OCI-LY7 (cell line): ENCODE results near the gene VWA7. TPM values are rescaled to one million over a fixed set of nuclear protein-coding genes. Genes with fewer than 3 reads are reported as not detected.
"Not testable (repeated sequence)": the region's sequence is repeated elsewhere in the genome, so short reads cannot be mapped to it uniquely, and the experiment has no call there.

Experiments used
- BruUV-seq: library from RNA; stranded (reverse); fragments of 400-500 nt; replicated peaks from 2 replicates; lab custom pipeline; 2021; lab: Mats Ljungman, UMichigan
- CTCF ChIA-PET: fragments of 300-600 bp; sonication (Branson Sonifier 250); formaldehyde crosslinking; loops from one replicate; lab custom pipeline; 2022; ENCODE audit warnings: antibody characterized with exemption; ENCODE audit not compliant: unreplicated experiment; lab: Charles Lee
- POLR2A ChIA-PET: fragments of 300-600 bp; sonication (Branson Sonifier 250); formaldehyde crosslinking; loops from one replicate; lab custom pipeline; 2022; ENCODE audit warnings: antibody characterized with exemption; lab: Charles Lee
- DNase-seq: peaks from one replicate; pipeline ENCODE4 v3.0.0-alpha.2; 2015; ENCODE audit warnings: low spot score
- H2AFZ ChIP-seq: fragments of 200-600 bp; sonication (generic), shearing (Covaris generic); 2 replicates; pipeline ENCODE4 v1.6.1; 2014; ENCODE audit warnings: mild to moderate bottlenecking, antibody characterized with exemption, low read length, moderate library complexity
- H3K27ac ChIP-seq: fragments of 200-600 bp; sonication (generic); 2 replicates; pipeline ENCODE4 v1.5.1; 2014; ENCODE audit warnings: mixed run types, low read depth, mild to moderate bottlenecking, moderate library complexity, low read length, inconsistent platforms; ENCODE audit not compliant: poor library complexity, severe bottlenecking
- H3K36me3 ChIP-seq: fragments of 200-600 bp; sonication (generic); 2 replicates; pipeline ENCODE4 v1.6.1; 2014; ENCODE audit warnings: mild to moderate bottlenecking, antibody characterized with exemption, low read length, moderate library complexity, mixed read lengths; ENCODE audit not compliant: insufficient read depth
- H3K4me1 ChIP-seq: fragments of 200-600 bp; sonication (generic); 2 replicates; pipeline ENCODE4 v1.5.1; 2014; ENCODE audit warnings: mild to moderate bottlenecking, low read length; ENCODE audit not compliant: insufficient read depth, poor library complexity, severe bottlenecking
- H3K4me2 ChIP-seq: fragments of 200-600 bp; sonication (generic); 2 replicates; pipeline ENCODE4 v1.6.1; 2014; ENCODE audit warnings: mild to moderate bottlenecking, low read length
- H3K4me3 ChIP-seq: fragments of 200-600 bp; sonication (generic); 2 replicates; pipeline ENCODE4 v1.5.1; 2014; ENCODE audit warnings: mild to moderate bottlenecking, low read depth, low read length; ENCODE audit not compliant: poor library complexity, severe bottlenecking
- H3K79me2 ChIP-seq: fragments of 200-600 bp; sonication (generic); 2 replicates; pipeline ENCODE4 v1.6.1; 2016; ENCODE audit warnings: low read depth, mild to moderate bottlenecking, low read length, moderate library complexity, mixed read lengths; ENCODE audit not compliant: insufficient read depth
- H3K9me2 ChIP-seq: fragments of 200-600 bp; sonication (generic); 2 replicates; pipeline ENCODE4 v1.6.1; 2016; ENCODE audit warnings: mild to moderate bottlenecking, low read length, mixed read lengths; ENCODE audit not compliant: insufficient read depth
- H3K9me3 ChIP-seq: fragments of 200-600 bp; sonication (generic); 2 replicates; pipeline ENCODE4 v1.6.1; 2014; ENCODE audit warnings: mild to moderate bottlenecking, mixed run types, low read length, mixed read lengths
- H4K20me1 ChIP-seq: fragments of 200-600 bp; sonication (generic); 2 replicates; pipeline ENCODE4 v1.6.1; 2014; ENCODE audit warnings: mild to moderate bottlenecking, antibody characterized with exemption, low read length, moderate library complexity, mixed read lengths; ENCODE audit not compliant: insufficient read depth
- EZH2phosphoT487 ChIP-seq: fragments of 200-600 bp; sonication (generic); IDR thresholded peaks from 2 replicates; pipeline ENCODE4 v1.6.1; 2018; ENCODE audit warnings: low read depth, borderline replicate concordance, mild to moderate bottlenecking, mixed run types, antibody characterized with exemption, low read length, moderate library complexity, mixed read lengths
- intact Hi-C: fragments of 100-400 bp; cut with micrococcal nuclease; formaldehyde crosslinking; loops from one replicate; pipeline ENCODE4 v1.10.0; 2022; ENCODE audit not compliant: unreplicated experiment
- total RNA-seq, 2 experiments: library from RNA; depleted of rRNA in 1 of 2; stranded (reverse); fragments of >200 nt in 1 of 2; shearing (Covaris generic) in 1 of 2; gene quantifications; 2 replicates each; pipeline ENCODE4 v1.2.3, GENCODE V29; 2014 to 2022
- TF ChIP-seq, protein P1 (sequence below): fragments of 200-600 bp; sonication (generic); conservative IDR thresholded peaks from 2 replicates; pipeline ENCODE4 v1.5.1; 2014; ENCODE audit warnings: mild to moderate bottlenecking, antibody characterized with exemption, low read length, moderate library complexity, mixed read lengths

VWA7 gene
- total RNA-seq, 2 experiments from 2014 or later: 2.2 to 6.5 TPM

- no peak for TF ChIP-seq EZH2phosphoT487
- TF ChIP-seq, protein P1, sequence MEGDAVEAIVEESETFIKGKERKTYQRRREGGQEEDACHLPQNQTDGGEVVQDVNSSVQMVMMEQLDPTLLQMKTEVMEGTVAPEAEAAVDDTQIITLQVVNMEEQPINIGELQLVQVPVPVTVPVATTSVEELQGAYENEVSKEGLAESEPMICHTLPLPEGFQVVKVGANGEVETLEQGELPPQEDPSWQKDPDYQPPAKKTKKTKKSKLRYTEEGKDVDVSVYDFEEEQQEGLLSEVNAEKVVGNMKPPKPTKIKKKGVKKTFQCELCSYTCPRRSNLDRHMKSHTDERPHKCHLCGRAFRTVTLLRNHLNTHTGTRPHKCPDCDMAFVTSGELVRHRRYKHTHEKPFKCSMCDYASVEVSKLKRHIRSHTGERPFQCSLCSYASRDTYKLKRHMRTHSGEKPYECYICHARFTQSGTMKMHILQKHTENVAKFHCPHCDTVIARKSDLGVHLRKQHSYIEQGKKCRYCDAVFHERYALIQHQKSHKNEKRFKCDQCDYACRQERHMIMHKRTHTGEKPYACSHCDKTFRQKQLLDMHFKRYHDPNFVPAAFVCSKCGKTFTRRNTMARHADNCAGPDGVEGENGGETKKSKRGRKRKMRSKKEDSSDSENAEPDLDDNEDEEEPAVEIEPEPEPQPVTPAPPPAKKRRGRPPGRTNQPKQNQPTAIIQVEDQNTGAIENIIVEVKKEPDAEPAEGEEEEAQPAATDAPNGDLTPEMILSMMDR: peak; percentile 70
- peak within 1 kb of the TSS; percentile 81 for H3K4me2 ChIP-seq
- BruUV-seq: no TSS peak
- CTCF ChIA-PET: interaction anchor here (0.6 to 1.3 kb wide), 6 partner anchors 9 to 405 kb away, joined by 3 to 4 read pairs (median 3); no protein-coding TSS in a partner anchor
- peaks cover 13% of the 10 kb centered on the region for H3K4me1 ChIP-seq
- peaks cover 22% of the 10 kb centered on the region for H3K36me3 ChIP-seq
- H3K79me2 ChIP-seq: peaks cover 19% of the 10 kb centered on the region
- H3K9me2 ChIP-seq: no peaks in the 10 kb centered on the region
- peak within 1 kb of the TSS; percentile 63 for H3K27ac ChIP-seq
- no peaks in the 10 kb centered on the region for H3K9me3 ChIP-seq
- peak within 1 kb of the TSS; percentile 80 for H2AFZ ChIP-seq
- DNase-seq: peak; percentile 95
- peak within 1 kb of the TSS; percentile 85 for H3K4me3 ChIP-seq
- H4K20me1 ChIP-seq: no peaks in the 10 kb centered on the region
- intact Hi-C loops: no loop called here
- POLR2A ChIA-PET: interaction anchor here (0.6 to 2.3 kb wide), 19 partner anchors 8 to 1149 kb away, joined by 3 to 12 read pairs (median 5); partner anchors contain the start of genes C6orf47, CLIC1, GPANK1 and HSPA1A
These were observed 29.5 kb upstream of the VWA7 start, which contains the start of gene LSM2 for GRCh38 chr6:31806470-31807272. TSS of gene LSM2 (minus strand) at chr6:31806966. CDS start at chr6:31806757, 209 bp downstream.

DNA sequence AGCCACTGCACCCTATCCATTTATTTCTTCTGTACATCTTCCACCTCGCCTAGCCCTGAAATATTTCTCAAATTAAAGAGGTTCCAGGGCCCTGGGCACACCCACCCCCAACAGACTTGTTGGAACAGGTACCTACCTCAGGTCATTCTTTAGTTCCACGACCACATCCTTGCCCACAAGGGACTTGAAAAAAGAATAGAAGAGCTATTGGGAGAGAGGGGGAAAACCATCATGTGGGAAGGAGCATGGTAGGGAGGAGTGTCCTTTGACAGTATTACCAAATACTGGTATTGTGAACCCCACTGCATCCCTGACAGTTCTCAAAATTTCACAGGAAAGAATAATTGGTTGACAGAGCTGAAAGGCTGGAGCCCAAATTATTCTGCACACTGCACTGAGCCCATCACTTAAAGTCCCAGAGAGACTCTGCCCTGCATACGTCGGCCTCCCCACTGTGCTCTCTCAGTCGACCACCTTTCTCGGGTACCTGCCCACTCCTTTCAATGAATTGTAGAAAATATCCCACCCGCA, 28.9 kb upstream of the VWA7 start:
- ChIA-PET CTCF (interaction anchor here (0.6 to 1.3 kb wide), 2 partner anchors 8 to 404 kb away, joined by 3 to 4 read pairs; no protein-coding TSS in a partner anchor), POLR2A (interaction anchor here (0.5 to 2.3 kb wide), 9 partner anchors 9 to 221 kb away, joined by 3 to 12 read pairs (median 5); partner anchors contain the start of genes CLIC1, GPANK1, HSPA1A and HSPA1B)
- Histone ChIP-seq H3K9me2 (no peaks in the 10 kb centered on the region), H3K4me1 (peaks cover 13% of the 10 kb centered on the region), H3K36me3 (peaks cover 29% of the 10 kb centered on the region), H3K27ac (peak overlapping the region; percentile 63), H3K79me2 (peaks cover 19% of the 10 kb centered on the region), H3K4me3 (peak overlapping the region; percentile 85), H4K20me1 (no peaks in the 10 kb centered on the region), H3K9me3 (no peaks in the 10 kb centered on the region), H3K4me2 (peak overlapping the region; percentile 81), H2AFZ (peak overlapping the region; percentile 80)
- TF ChIP-seq, protein P1: no peak
- TF ChIP-seq EZH2phosphoT487: no peak
- DNase-seq: peak; percentile 24
- TSS peak; percentile 76 for BruUV-seq
- intact Hi-C loops: no loop called here

DNA sequence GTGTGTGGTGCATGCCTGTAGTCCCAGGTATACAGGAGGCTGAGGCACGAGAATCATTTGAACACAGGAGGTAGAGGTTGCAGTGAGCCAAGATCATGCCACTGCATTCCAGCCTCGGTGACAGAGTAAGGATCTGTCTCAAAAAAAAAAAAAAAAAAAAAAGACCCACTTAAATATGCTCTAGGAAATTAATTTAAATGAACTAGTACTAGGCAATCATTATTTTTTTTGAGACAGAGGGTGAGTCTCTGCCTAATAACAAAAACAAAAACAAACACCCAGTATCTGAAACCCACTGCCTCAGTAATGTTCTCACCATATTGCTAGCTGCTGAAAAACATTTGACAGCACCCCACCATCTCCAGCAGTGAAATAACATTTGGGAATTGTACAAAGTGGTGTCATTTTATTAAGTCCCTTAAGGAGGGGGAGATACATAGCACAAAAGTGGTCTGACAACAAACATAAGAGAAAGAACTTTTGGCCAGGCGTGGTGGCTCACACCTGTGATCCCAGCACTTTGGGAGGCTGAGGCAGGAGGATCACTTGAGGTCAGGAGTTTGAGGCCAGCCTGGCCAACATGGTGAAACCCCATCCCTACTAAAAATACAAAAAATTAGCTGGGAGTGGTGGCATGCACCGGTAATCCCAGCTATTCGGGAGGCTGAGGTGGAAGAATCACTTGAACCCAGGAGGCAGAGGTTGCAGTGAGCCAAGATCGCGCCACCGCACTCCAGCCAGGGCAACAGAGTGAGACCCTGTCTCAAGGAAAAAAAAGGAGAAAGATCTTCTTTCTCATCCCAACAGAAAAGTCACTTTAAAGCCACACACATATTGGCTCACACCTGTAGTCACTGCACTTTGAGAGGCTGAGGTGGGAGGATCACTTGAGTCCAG, 24.2 kb upstream of the VWA7 start:
- H2AFZ ChIP-seq, H3K9me3 ChIP-seq, H4K20me1 ChIP-seq, CTCF ChIA-PET, POLR2A ChIA-PET, H3K4me3 ChIP-seq, BruUV-seq, intact Hi-C loops, H3K9me2 ChIP-seq, DNase-seq, H3K27ac ChIP-seq, H3K4me2 ChIP-seq: not testable (repeated sequence)
- H3K4me1 ChIP-seq: peaks cover 31% of the 10 kb centered on the region
- peaks cover 16% of the 10 kb centered on the region for H3K79me2 ChIP-seq
- peaks cover 46% of the 10 kb centered on the region for H3K36me3 ChIP-seq
